Left ventricle myocardium inferior (tissue), 1 donor: Measurements from ENCODE around the gene SNRNP27. TPM values are rescaled to one million over a fixed set of nuclear protein-coding genes. Genes with fewer than 3 reads are reported as not detected.
"Not testable (repeated sequence)": the region's sequence is repeated elsewhere in the genome, so short reads cannot be mapped to it uniquely, and the experiment has no call there.

Experiments
- DNase-seq: peaks from one replicate; pipeline ENCODE4 v3.0.0-alpha.2; 2020
- H3K27ac ChIP-seq: fragments of 200-600 bp; replicated peaks from 2 replicates; pipeline ENCODE4 v1.8.0; 2021
- H3K27me3 ChIP-seq: fragments of 200-600 bp; 2 replicates; pipeline ENCODE4 v1.8.0; 2021; ENCODE audit warnings: low read depth
- H3K36me3 ChIP-seq: fragments of 200-600 bp; 2 replicates; pipeline ENCODE4 v1.8.0; 2021
- H3K4me1 ChIP-seq: fragments of 200-600 bp; 2 replicates; pipeline ENCODE4 v1.8.0; 2021
- H3K4me3 ChIP-seq: fragments of 200-600 bp; 2 replicates; pipeline ENCODE4 v1.8.0; 2021; ENCODE audit warnings: mild to moderate bottlenecking, moderate library complexity
- H3K9me3 ChIP-seq: fragments of 200-600 bp; replicated peaks from 2 replicates; pipeline ENCODE4 v1.8.0; 2021
- CTCF ChIP-seq: fragments of 200-600 bp; IDR thresholded peaks from 2 replicates; pipeline ENCODE4 v1.8.0; 2021; ENCODE audit warnings: antibody characterized with exemption, mild to moderate bottlenecking, borderline replicate concordance
- intact Hi-C: fragments of 100-400 bp; cut with micrococcal nuclease; formaldehyde crosslinking; loops from one replicate; pipeline ENCODE4 v1.11.0; 2022
- total RNA-seq: library from RNA; stranded (reverse); fragmentation: NEBNext Ultra II Directional; extraction: Animal tissue kit (Norgen Biotek cat#: 25700); gene quantifications from one replicate; pipeline ENCODE4 v1.2.1, GENCODE V29; 2021
- donor health status: DM: no; HTN: yes; CAD: no; lungs with severe emphysema.

SNRNP27 gene
- total RNA-seq, 1 donor from 2014 or later = 56.0 TPM

- no peaks in the 10 kb centered on the region for H3K36me3 ChIP-seq
- no peak for TF ChIP-seq CTCF
- H3K9me3 ChIP-seq = peaks cover 4% of the 10 kb centered on the region
- no peak overlapping the region for H3K4me3 ChIP-seq
- no peak overlapping the region for H3K27ac ChIP-seq
- H3K4me1 ChIP-seq = peaks cover 10% of the 10 kb centered on the region
- no peak for DNase-seq
- intact Hi-C loops = no loop called here
- no peaks in the 10 kb centered on the region for H3K27me3 ChIP-seq
These were observed 4.5 kb upstream of the SNRNP27 start for GRCh38 chr2:69889302-69889701.

GRCh38 chr2:69890881-69891280 is 2.9 kb upstream of the SNRNP27 start:
- no peak overlapping the region for H3K27ac ChIP-seq
- H3K9me3 ChIP-seq = peaks cover 4% of the 10 kb centered on the region
- peaks cover 26% of the 10 kb centered on the region for H3K4me1 ChIP-seq
- peaks cover 8% of the 10 kb centered on the region for H3K36me3 ChIP-seq
- no peak for TF ChIP-seq CTCF
- intact Hi-C loops = no loop called here
- H3K4me3 ChIP-seq = no peak overlapping the region
- H3K27me3 ChIP-seq = no peaks in the 10 kb centered on the region
- DNase-seq = no peak

GRCh38 chr2:69892838-69893424 is 825 bp upstream of the SNRNP27 start:
- H3K9me3 ChIP-seq, DNase-seq, H3K27me3 ChIP-seq, H3K27ac ChIP-seq, intact Hi-C loops: not testable (repeated sequence)
- Histone ChIP-seq H3K36me3 (peaks cover 29% of the 10 kb centered on the region), H3K4me1 (peaks cover 34% of the 10 kb centered on the region), H3K4me3 (peak overlapping the region; percentile 88)

- DNase-seq, H3K9me3 ChIP-seq, intact Hi-C loops, H3K27me3 ChIP-seq: not testable (repeated sequence)
- Histone ChIP-seq H3K4me1 (peaks cover 42% of the 10 kb centered on the region), H3K4me3 (peak overlapping the region; percentile 88), H3K36me3 (peaks cover 47% of the 10 kb centered on the region), H3K27ac (peak overlapping the region; percentile 85)
These were observed 981 bp downstream of the SNRNP27 start for GRCh38 chr2:69894737-69895136.

- intact Hi-C loops = no loop called here
- H3K36me3 ChIP-seq = peaks cover 92% of the 10 kb centered on the region
- no peak for DNase-seq
- no peak for TF ChIP-seq CTCF
- H3K27ac ChIP-seq = no peak overlapping the region
- H3K4me1 ChIP-seq = peaks cover 35% of the 10 kb centered on the region
- no peak overlapping the region for H3K4me3 ChIP-seq
- no peaks in the 10 kb centered on the region for H3K9me3 ChIP-seq
- no peaks in the 10 kb centered on the region for H3K27me3 ChIP-seq
These were observed 8.6 kb downstream of the SNRNP27 start for GRCh38 chr2:69902213-69902922.

GRCh38 chr2:69907216-69907615 is 13.5 kb downstream of the SNRNP27 start:
- no peak overlapping the region for H3K27ac ChIP-seq
- no peaks in the 10 kb centered on the region for H3K9me3 ChIP-seq
- H3K27me3 ChIP-seq = no peaks in the 10 kb centered on the region
- H3K4me3 ChIP-seq = no peak overlapping the region
- DNase-seq = no peak
- peaks cover 9% of the 10 kb centered on the region for H3K4me1 ChIP-seq
- TF ChIP-seq CTCF = no peak
- intact Hi-C loops = no loop called here
- peaks cover 86% of the 10 kb centered on the region for H3K36me3 ChIP-seq
